ENCODE data around the gene TRIM25.

Gene TRIM25

GRCh38 chr17:56914581-56915273 is 878 bp upstream of the TRIM25 start:
- no peak for DNase-seq (ENCODE audit: low spot score)
- Mint-ChIP-seq H3K9me3 (peaks cover 15% of the 10 kb centered on the region), H3K36me3 (ENCODE audit: low read depth) (peaks cover 27% of the 10 kb centered on the region), H3K4me3 (peak overlapping the region; percentile 87), H3K27ac (peak overlapping the region; percentile 89), H3K27me3 (ENCODE audit: low read depth) (no peaks in the 10 kb centered on the region), H3K4me1 (ENCODE audit: low read depth) (peaks cover 46% of the 10 kb centered on the region)

- H3K4me3 Mint-ChIP-seq = peak overlapping the region; percentile 87
- H3K36me3 Mint-ChIP-seq (ENCODE audit: low read depth) = peaks cover 32% of the 10 kb centered on the region
- peaks cover 51% of the 10 kb centered on the region for H3K4me1 Mint-ChIP-seq (ENCODE audit: low read depth)
- H3K27me3 Mint-ChIP-seq (ENCODE audit: low read depth) = no peaks in the 10 kb centered on the region
- no peak for DNase-seq (ENCODE audit: low spot score)
- H3K27ac Mint-ChIP-seq = peak overlapping the region; percentile 90
- peaks cover 12% of the 10 kb centered on the region for H3K9me3 Mint-ChIP-seq
Observed at GRCh38 chr17:56913353-56913866, 439 bp downstream of the TRIM25 start.

- H3K27me3 Mint-ChIP-seq (ENCODE audit: low read depth) = no peaks in the 10 kb centered on the region
- H3K4me1 Mint-ChIP-seq (ENCODE audit: low read depth) = peaks cover 55% of the 10 kb centered on the region
- H3K4me3 Mint-ChIP-seq = peak overlapping the region; percentile 87
- DNase-seq (ENCODE audit: low spot score) = no peak
- H3K9me3 Mint-ChIP-seq = peaks cover 12% of the 10 kb centered on the region
- peaks cover 36% of the 10 kb centered on the region for H3K36me3 Mint-ChIP-seq (ENCODE audit: low read depth)
- peak overlapping the region; percentile 90 for H3K27ac Mint-ChIP-seq
Observed at GRCh38 chr17:56913000-56913311, 893 bp downstream of the TRIM25 start.

DNA sequence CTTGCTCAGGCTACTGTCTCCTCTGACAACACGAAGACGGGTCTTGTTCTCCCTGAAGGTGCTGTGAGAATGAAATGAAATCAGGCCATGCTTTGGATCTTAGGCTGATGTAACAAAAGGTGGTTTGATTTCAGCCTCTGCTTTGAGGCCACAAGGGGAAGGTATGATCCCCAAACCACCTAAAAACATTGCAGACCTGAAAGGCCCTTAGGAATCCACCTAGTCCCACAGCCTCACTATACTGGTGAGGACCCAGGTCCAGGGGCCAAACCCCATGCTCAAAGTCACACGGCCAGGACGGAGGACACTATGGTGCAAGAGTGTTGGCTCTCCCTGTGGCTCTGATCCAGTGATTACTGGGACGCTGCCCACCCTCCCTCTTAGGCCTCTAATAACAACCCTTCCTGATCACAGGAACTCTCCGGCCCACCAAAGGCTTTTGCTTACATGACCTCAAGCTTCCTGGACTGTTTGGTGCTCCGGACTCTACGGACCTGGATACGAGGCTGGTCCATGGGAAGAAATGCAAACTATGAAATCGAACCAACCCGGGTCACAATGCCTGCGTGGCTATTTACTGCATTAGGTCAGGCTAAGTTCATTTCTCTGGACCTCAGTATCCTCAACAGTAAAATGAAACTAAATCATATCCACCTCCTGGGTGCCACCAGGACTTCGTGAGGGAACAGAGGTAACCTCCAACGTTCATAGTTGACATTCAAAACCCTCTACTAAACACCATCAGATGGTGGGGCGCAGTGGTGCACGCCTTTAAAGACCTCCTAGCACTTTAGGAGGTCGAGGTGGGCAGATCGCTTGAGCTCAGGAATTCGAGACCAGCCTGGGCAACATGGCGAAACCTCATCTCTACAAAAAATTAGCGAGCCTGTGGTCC is 1.5 kb downstream of the TRIM25 start:
- DNase-seq (ENCODE audit: low spot score) = no peak
- Mint-ChIP-seq H3K27me3 (ENCODE audit: low read depth) (no peaks in the 10 kb centered on the region), H3K27ac (peak overlapping the region; percentile 90), H3K4me1 (ENCODE audit: low read depth) (peaks cover 59% of the 10 kb centered on the region), H3K4me3 (peak overlapping the region; percentile 87), H3K36me3 (ENCODE audit: low read depth) (peaks cover 37% of the 10 kb centered on the region), H3K9me3 (peaks cover 6% of the 10 kb centered on the region)

DNA sequence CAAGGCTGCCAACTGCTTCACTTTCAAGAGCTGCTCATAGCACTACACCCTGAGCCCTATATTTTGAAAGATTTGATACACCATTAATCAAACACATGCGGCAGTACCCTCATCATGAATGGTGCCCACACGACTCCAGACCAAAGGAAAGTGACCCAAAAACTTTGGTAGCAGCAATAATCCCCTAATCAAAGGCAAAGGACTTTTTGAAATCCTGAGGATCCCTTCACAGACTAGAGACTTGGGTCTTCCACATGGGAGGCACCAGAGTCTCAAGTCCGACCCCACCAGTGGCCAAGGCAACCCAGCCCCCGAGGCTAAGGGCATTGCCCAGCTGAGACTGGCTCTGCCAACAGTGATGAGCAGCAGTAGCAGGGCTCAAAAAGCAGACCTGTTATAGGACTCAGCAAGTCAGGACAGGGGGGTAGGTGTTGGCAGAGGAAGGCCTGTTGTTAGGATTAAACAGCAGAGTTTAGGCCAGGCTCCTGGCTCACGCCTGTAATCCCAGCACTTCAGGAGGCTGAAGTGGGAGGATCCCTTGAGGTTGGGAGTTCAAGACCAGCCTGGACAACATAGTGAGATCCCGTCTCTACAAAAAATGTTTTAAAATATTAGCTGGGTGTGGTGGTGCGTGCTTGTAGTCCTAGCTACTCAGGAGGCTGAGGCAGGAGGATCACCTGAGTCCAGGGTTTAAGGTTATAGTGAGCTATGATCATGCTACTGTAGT is 3.2 kb downstream of the TRIM25 start:
- peaks cover 49% of the 10 kb centered on the region for H3K36me3 Mint-ChIP-seq (ENCODE audit: low read depth)
- H3K4me1 Mint-ChIP-seq (ENCODE audit: low read depth) = peaks cover 55% of the 10 kb centered on the region
- H3K27ac Mint-ChIP-seq = peak overlapping the region; percentile 50
- H3K4me3 Mint-ChIP-seq = peak overlapping the region; percentile 87
- no peaks in the 10 kb centered on the region for H3K27me3 Mint-ChIP-seq (ENCODE audit: low read depth)
- no peaks in the 10 kb centered on the region for H3K9me3 Mint-ChIP-seq
- no peak for DNase-seq (ENCODE audit: low spot score)

DNA sequence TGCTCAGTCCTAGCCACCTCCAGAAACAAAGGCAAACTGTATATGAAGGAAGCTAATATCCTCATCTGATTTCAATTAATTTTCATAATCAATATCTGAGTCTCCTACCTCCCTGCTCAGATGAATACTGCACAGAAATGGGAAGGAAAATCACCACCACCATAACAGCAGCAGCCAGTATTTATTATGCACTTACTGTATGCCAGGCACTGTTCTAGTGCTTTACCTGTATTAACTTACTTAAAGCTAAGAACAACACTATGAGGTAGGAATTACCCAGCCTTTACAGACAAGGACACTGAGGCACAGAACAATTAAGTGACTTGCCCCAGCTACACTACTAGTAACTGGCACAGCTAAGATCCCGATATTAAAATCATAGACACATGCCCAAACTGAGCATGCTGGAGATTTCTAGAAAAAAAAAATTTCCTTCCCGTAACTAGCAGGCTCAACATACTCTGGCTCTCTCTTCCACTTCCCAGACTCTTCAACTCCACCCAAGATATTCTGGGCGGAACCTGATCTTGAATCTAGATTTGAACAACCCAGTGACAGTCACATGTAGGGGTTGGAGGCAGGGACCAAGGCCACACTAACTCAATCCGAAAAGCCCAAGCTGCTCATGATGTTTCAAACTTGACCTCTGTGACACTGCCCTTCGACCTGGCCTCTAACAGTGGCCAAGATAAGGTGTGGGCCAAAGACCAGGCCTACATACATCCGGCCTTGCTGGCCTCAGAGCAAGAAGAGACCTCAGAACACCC is 3.9 kb downstream of the TRIM25 start:
- DNase-seq (ENCODE audit: low spot score) = no peak
- Mint-ChIP-seq H3K36me3 (ENCODE audit: low read depth) (peaks cover 49% of the 10 kb centered on the region), H3K4me3 (peak overlapping the region; percentile 87), H3K27me3 (ENCODE audit: low read depth) (no peaks in the 10 kb centered on the region), H3K27ac (peak overlapping the region; percentile 50), H3K4me1 (ENCODE audit: low read depth) (peaks cover 50% of the 10 kb centered on the region), H3K9me3 (no peaks in the 10 kb centered on the region)

DNA sequence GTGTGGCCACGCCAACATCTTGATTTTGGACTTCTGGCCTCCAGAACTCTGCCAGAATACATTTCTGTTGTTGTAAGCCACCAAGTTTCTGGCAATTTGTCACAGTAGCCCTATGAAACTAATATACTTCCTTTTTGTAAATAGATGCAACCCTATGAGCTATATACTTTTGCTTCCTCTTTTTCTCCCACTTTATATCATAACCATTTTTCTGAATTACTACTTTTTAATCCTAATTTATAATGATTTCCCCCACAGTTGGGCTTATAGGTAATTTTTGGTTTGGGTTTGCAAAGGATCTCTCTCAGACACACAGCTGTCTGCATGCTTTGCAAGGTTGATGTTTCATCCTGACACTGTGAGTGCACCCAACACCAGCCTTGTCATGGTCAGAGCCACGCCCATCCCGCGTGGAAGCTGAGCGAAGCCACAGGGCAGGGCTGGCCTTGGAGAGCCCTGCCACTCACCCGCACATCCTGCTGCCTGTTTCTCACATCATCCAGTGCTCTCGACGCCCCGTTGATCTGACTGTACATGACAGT is 5.8 kb downstream of the TRIM25 start:
- Mint-ChIP-seq H3K4me3 (peak overlapping the region; percentile 69), H3K4me1 (ENCODE audit: low read depth) (peaks cover 51% of the 10 kb centered on the region), H3K9me3 (no peaks in the 10 kb centered on the region), H3K27ac (peak overlapping the region; percentile 81), H3K36me3 (ENCODE audit: low read depth) (peaks cover 66% of the 10 kb centered on the region), H3K27me3 (ENCODE audit: low read depth) (no peaks in the 10 kb centered on the region)
- peak; percentile 32 for DNase-seq (ENCODE audit: low spot score)

- Mint-ChIP-seq H3K36me3 (ENCODE audit: low read depth) (peaks cover 78% of the 10 kb centered on the region), H3K4me1 (ENCODE audit: low read depth) (peaks cover 20% of the 10 kb centered on the region)
Observed at GRCh38 chr17:56903560-56903959, 10.3 kb downstream of the TRIM25 start.

DNA sequence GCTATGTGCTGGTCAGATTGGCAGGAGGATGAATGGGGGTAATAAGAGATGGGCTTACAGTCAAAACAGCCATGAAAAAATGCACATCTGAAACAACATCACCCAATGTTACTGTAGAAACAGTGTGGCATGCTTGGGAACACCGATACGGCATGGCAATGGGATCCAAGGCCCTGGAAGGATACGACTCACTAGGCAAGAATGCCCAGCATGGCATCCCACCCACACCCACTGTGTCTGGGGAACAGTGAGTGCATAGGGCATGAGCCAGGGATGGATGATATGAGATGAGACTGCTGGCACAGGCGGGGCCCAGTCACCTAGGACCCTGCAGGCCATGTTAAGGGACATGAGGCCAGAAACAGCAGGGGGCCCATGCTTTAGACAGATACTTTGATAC is 11.5 kb downstream of the TRIM25 start:
- H3K27me3 Mint-ChIP-seq (ENCODE audit: low read depth) = no peaks in the 10 kb centered on the region
- H3K27ac Mint-ChIP-seq = no peak overlapping the region
- peaks cover 12% of the 10 kb centered on the region for H3K4me1 Mint-ChIP-seq (ENCODE audit: low read depth)
- peaks cover 79% of the 10 kb centered on the region for H3K36me3 Mint-ChIP-seq (ENCODE audit: low read depth)
- H3K4me3 Mint-ChIP-seq = no peak overlapping the region
- DNase-seq (ENCODE audit: low spot score) = no peak
- H3K9me3 Mint-ChIP-seq = no peaks in the 10 kb centered on the region

More at GRCh38 chr17:56903560-56903959, 10.3 kb downstream of the TRIM25 start:
- Mint-ChIP-seq H3K4me3 (no peak overlapping the region), H3K27me3 (ENCODE audit: low read depth) (no peaks in the 10 kb centered on the region), H3K27ac (no peak overlapping the region), H3K9me3 (no peaks in the 10 kb centered on the region)
- no peak for DNase-seq (ENCODE audit: low spot score)

DNA sequence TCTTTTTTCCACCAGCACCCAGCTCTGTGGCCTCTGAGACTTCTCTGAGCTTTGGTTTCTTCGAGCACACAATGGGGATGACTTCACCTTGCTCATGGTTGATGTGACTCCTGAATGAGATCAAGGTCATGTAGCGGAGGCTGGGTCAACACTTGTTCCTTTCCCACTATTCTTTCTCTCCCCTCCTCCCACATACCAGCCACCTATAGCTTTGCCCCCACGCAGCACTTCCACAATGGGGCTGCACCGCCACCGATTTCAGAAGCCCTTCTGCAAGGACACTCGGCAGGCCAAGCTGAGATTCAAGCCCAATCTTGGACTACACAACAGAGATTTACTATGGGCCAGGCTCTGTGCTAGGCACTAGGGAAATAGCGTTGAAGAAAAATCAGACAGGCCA is 14.4 kb downstream of the TRIM25 start:
- H3K36me3 Mint-ChIP-seq (ENCODE audit: low read depth) = peaks cover 85% of the 10 kb centered on the region
- no peak overlapping the region for H3K4me3 Mint-ChIP-seq
- H3K4me1 Mint-ChIP-seq (ENCODE audit: low read depth) = peaks cover 7% of the 10 kb centered on the region
- no peaks in the 10 kb centered on the region for H3K27me3 Mint-ChIP-seq (ENCODE audit: low read depth)
- H3K27ac Mint-ChIP-seq = no peak overlapping the region
- H3K9me3 Mint-ChIP-seq = no peaks in the 10 kb centered on the region
- no peak for DNase-seq (ENCODE audit: low spot score)

GRCh38 chr17:56898874-56899273 is 15.0 kb downstream of the TRIM25 start:
- DNase-seq (ENCODE audit: low spot score) = no peak
- Mint-ChIP-seq H3K36me3 (ENCODE audit: low read depth) (peaks cover 81% of the 10 kb centered on the region), H3K27ac (no peak overlapping the region), H3K4me3 (no peak overlapping the region), H3K4me1 (ENCODE audit: low read depth) (peaks cover 6% of the 10 kb centered on the region), H3K27me3 (ENCODE audit: low read depth) (no peaks in the 10 kb centered on the region), H3K9me3 (no peaks in the 10 kb centered on the region)

DNA sequence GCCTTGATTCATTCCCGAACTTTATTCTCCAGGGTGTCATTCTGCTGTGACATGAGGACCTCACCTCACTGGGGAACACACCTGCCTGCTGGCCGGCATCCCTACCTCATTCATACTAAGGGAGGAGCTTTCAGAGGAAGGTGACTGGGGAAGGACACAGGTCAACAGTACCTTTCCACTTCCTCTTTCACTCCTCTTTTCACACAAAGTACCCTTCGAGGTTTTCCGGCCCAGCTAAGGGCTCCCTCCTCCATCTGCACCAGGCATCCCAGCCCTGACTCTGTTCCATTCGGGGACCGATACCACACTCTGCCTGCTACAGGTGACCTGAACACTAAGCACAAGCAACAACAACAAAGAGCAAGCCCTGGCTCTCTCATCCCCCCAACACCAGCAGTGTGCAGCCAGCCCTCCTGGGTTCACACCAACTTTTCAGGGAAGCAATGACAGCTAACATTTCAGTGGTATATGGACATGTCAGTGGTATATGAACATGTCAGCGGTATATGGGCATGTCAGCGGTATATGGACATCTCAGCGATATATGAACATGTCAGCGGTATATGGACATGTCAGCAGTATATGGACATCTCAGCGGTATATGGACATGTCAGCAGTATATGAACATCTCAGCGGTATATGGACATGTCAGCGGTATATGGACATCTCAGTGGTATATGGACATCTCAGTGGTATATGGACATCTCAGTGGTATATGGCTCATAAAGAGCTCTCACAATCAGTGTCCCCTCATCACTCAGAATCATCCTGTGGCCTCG is 16.0 kb downstream of the TRIM25 start:
- peaks cover 6% of the 10 kb centered on the region for H3K4me1 Mint-ChIP-seq (ENCODE audit: low read depth)
- H3K27me3 Mint-ChIP-seq (ENCODE audit: low read depth) = no peaks in the 10 kb centered on the region
- H3K9me3 Mint-ChIP-seq = no peaks in the 10 kb centered on the region
- no peak overlapping the region for H3K27ac Mint-ChIP-seq
- H3K4me3 Mint-ChIP-seq = no peak overlapping the region
- peaks cover 83% of the 10 kb centered on the region for H3K36me3 Mint-ChIP-seq (ENCODE audit: low read depth)
- no peak for DNase-seq (ENCODE audit: low spot score)
